ENCODE data around the gene SMIM45.

SMIM45 gene

GRCh38 chr22:41971431-41971830, 19.5 kb downstream of the SMIM45 start:
- Histone ChIP-seq H3K4me2 (ENCODE audit: low read depth, low read length) (no peak overlapping the region), H3K9ac (ENCODE audit: low read length) (no peak overlapping the region), H4K20me1 (ENCODE audit: insufficient read depth, low read length) (no peaks in the 10 kb centered on the region), H3K79me2 (ENCODE audit: low read length) (no peaks in the 10 kb centered on the region), H3K4me1 (ENCODE audit: low read length) (no peaks in the 10 kb centered on the region), H3K4me3 (ENCODE audit: low read length) (no peak overlapping the region), H3K36me3 (replicated peaks; ENCODE audit: insufficient read depth, low read length) (no peaks in the 10 kb centered on the region), H2AFZ (ENCODE audit: low read length) (no peak overlapping the region), H3K27ac (ENCODE audit: low read length) (no peak overlapping the region), H3K27me3 (replicated peaks; ENCODE audit: insufficient read depth, low read length) (peaks cover 32% of the 10 kb centered on the region), H3K9me2 (replicated peaks; ENCODE audit: insufficient read depth, low read length) (no peaks in the 10 kb centered on the region), H3F3A (ENCODE audit: insufficient read depth, low read length) (0 out of 2 replicates have a peak, but pooled peaks cover 5% of the 10 kb centered on the region), H3K9me3 (replicated peaks; ENCODE audit: insufficient read depth, low read length) (no peaks in the 10 kb centered on the region)
- TF ChIP-seq EZH2 (optimal IDR thresholded peaks at IDR 0.05; ENCODE audit: low read depth, low read length) (no peak), CTCF (IDR thresholded peaks at IDR 0.05; ENCODE audit: low read length) (no peak), EZH2phosphoT487 (IDR thresholded peaks at IDR 0.05; ENCODE audit: low read length) (no peak)
- DNase-seq: no peak

GRCh38 chr22:41974691-41975290, 22.8 kb downstream of the SMIM45 start:
- no peak for DNase-seq
- 0 out of 2 replicates have a peak, but pooled peaks cover 2% of the 10 kb centered on the region for H3K4me1 ChIP-seq (ENCODE audit: low read length)
- no peak overlapping the region for H3K4me2 ChIP-seq (ENCODE audit: low read depth, low read length)
- no peak overlapping the region for H3K27ac ChIP-seq (ENCODE audit: low read length)
- H3K27me3 ChIP-seq (replicated peaks; ENCODE audit: insufficient read depth, low read length): peaks cover 38% of the 10 kb centered on the region
- no peaks in the 10 kb centered on the region for H3K79me2 ChIP-seq (ENCODE audit: low read length)
- H3K4me3 ChIP-seq (ENCODE audit: low read length): no peak overlapping the region
- TF ChIP-seq EZH2phosphoT487 (IDR thresholded peaks at IDR 0.05; ENCODE audit: low read length) (no peak), CTCF (IDR thresholded peaks at IDR 0.05; ENCODE audit: low read length) (no peak), EZH2 (optimal IDR thresholded peaks at IDR 0.05; ENCODE audit: low read depth, low read length) (no peak)
- H3K9ac ChIP-seq (ENCODE audit: low read length): no peak overlapping the region
- H3K36me3 ChIP-seq (replicated peaks; ENCODE audit: insufficient read depth, low read length): no peaks in the 10 kb centered on the region
- no peak overlapping the region for H2AFZ ChIP-seq (ENCODE audit: low read length)
- H4K20me1 ChIP-seq (ENCODE audit: insufficient read depth, low read length): no peaks in the 10 kb centered on the region
- H3K9me2 ChIP-seq (replicated peaks; ENCODE audit: insufficient read depth, low read length): no peaks in the 10 kb centered on the region
- H3F3A ChIP-seq (ENCODE audit: insufficient read depth, low read length): 0 out of 2 replicates have a peak, but pooled peaks cover 5% of the 10 kb centered on the region
- H3K9me3 ChIP-seq (replicated peaks; ENCODE audit: insufficient read depth, low read length): no peaks in the 10 kb centered on the region

GRCh38 chr22:41975299-41976069, 23.5 kb downstream of the SMIM45 start:
- no peaks in the 10 kb centered on the region for H4K20me1 ChIP-seq (ENCODE audit: insufficient read depth, low read length)
- H3K9ac ChIP-seq (ENCODE audit: low read length): no peak overlapping the region
- H3F3A ChIP-seq (ENCODE audit: insufficient read depth, low read length): 0 out of 2 replicates have a peak, but pooled peaks cover 5% of the 10 kb centered on the region
- no peaks in the 10 kb centered on the region for H3K79me2 ChIP-seq (ENCODE audit: low read length)
- no peak overlapping the region for H3K4me3 ChIP-seq (ENCODE audit: low read length)
- no peak overlapping the region for H3K27ac ChIP-seq (ENCODE audit: low read length)
- H3K9me2 ChIP-seq (replicated peaks; ENCODE audit: insufficient read depth, low read length): no peaks in the 10 kb centered on the region
- DNase-seq: no peak
- H3K4me2 ChIP-seq (ENCODE audit: low read depth, low read length): no peak overlapping the region
- 0 out of 2 replicates have a peak, but pooled peaks cover 2% of the 10 kb centered on the region for H3K4me1 ChIP-seq (ENCODE audit: low read length)
- H3K36me3 ChIP-seq (replicated peaks; ENCODE audit: insufficient read depth, low read length): no peaks in the 10 kb centered on the region
- H3K9me3 ChIP-seq (replicated peaks; ENCODE audit: insufficient read depth, low read length): no peaks in the 10 kb centered on the region
- H3K27me3 ChIP-seq (replicated peaks; ENCODE audit: insufficient read depth, low read length): peaks cover 38% of the 10 kb centered on the region
- no peak for TF ChIP-seq CTCF (IDR thresholded peaks at IDR 0.05; ENCODE audit: low read length)
- TF ChIP-seq EZH2 (optimal IDR thresholded peaks at IDR 0.05; ENCODE audit: low read depth, low read length): no peak
- no peak for TF ChIP-seq EZH2phosphoT487 (IDR thresholded peaks at IDR 0.05; ENCODE audit: low read length)
- H2AFZ ChIP-seq (ENCODE audit: low read length): no peak overlapping the region
